Cardiac fibroblast (primary cell): ENCODE results near the gene CFTR.

Source experiments
- DNase-seq, 2 donors: peaks; one replicate each; pipeline versions ENCODE4 v3.0.0 to v3.0.0-alpha.2; 2010; ENCODE audit warnings: low read depth in 2 of 2
- H3K4me3 ChIP-seq, 2 donors: replicated peaks in 1 of 2; 1 replicate in 1 of 2; 2 replicates in 1 of 2; pipeline ENCODE4 v1.5.1; 2011; ENCODE audit warnings: low read depth in 2 of 2, low read length in 2 of 2, mild to moderate bottlenecking in 2 of 2, moderate library complexity in 1 of 2
- TF ChIP-seq, protein P1 (sequence below): IDR thresholded peaks from one replicate; pipeline ENCODE4 v1.5.1; 2011; ENCODE audit warnings: low read depth, mild to moderate bottlenecking, low read length, inconsistent platforms

CFTR gene

GRCh38 chr7:117555260-117555659 lies 75.4 kb downstream of the CFTR start:
- no peak overlapping the region for H3K4me3 ChIP-seq
- no peak for DNase-seq
- TF ChIP-seq, protein P1, sequence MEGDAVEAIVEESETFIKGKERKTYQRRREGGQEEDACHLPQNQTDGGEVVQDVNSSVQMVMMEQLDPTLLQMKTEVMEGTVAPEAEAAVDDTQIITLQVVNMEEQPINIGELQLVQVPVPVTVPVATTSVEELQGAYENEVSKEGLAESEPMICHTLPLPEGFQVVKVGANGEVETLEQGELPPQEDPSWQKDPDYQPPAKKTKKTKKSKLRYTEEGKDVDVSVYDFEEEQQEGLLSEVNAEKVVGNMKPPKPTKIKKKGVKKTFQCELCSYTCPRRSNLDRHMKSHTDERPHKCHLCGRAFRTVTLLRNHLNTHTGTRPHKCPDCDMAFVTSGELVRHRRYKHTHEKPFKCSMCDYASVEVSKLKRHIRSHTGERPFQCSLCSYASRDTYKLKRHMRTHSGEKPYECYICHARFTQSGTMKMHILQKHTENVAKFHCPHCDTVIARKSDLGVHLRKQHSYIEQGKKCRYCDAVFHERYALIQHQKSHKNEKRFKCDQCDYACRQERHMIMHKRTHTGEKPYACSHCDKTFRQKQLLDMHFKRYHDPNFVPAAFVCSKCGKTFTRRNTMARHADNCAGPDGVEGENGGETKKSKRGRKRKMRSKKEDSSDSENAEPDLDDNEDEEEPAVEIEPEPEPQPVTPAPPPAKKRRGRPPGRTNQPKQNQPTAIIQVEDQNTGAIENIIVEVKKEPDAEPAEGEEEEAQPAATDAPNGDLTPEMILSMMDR: no peak

DNA sequence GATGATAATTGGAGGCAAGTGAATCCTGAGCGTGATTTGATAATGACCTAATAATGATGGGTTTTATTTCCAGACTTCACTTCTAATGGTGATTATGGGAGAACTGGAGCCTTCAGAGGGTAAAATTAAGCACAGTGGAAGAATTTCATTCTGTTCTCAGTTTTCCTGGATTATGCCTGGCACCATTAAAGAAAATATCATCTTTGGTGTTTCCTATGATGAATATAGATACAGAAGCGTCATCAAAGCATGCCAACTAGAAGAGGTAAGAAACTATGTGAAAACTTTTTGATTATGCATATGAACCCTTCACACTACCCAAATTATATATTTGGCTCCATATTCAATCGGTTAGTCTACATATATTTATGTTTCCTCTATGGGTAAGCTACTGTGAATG lies 79.6 kb downstream of the CFTR start:
- TF ChIP-seq, protein P1: no peak
- H3K4me3 ChIP-seq: no peak overlapping the region
- DNase-seq: no peak

DNA sequence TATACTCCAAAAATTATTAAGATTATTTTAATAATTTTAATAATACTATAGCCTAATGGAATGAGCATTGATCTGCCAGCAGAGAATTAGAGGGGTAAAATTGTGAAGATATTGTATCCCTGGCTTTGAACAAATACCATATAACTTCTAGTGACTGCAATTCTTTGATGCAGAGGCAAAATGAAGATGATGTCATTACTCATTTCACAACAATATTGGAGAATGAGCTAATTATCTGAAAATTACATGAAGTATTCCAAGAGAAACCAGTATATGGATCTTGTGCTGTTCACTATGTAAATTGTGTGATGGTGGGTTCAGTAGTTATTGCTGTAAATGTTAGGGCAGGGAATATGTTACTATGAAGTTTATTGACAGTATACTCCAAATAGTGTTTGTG lies 80.2 kb downstream of the CFTR start:
- H3K4me3 ChIP-seq: no peak overlapping the region
- TF ChIP-seq, protein P1: no peak
- DNase-seq: no peak

- no peak for DNase-seq
- H3K4me3 ChIP-seq: no peak overlapping the region
- TF ChIP-seq, protein P1: no peak
Measured at GRCh38 chr7:117562759-117563158, 82.9 kb downstream of the CFTR start.

GRCh38 chr7:117564080-117564479 lies 84.3 kb downstream of the CFTR start:
- no peak overlapping the region for H3K4me3 ChIP-seq
- DNase-seq: no peak
- TF ChIP-seq, protein P1: no peak

- TF ChIP-seq, protein P1: no peak
- H3K4me3 ChIP-seq: no peak overlapping the region
- DNase-seq: no peak
Measured at GRCh38 chr7:117564627-117565026, 84.8 kb downstream of the CFTR start.

DNA sequence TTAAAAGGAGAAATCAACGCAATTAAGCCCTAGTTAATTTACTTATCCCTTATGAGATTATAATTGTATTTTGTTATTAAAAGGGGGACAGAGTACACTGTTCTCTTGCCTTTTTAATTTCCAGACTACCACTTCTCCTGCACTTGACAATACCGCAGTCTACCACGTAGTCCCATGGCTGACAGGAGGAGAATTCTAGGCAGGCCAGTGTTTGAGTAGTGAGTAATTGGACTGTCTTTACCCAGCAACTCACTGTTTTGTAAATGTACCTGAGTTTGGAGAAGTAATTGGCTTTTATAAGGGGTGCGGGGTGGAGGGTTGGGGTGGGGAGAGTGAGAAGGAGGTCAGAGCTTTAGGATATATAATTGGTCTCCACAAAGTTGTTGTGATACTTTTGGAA lies 85.4 kb downstream of the CFTR start:
- DNase-seq: no peak
- TF ChIP-seq, protein P1: no peak
- H3K4me3 ChIP-seq: no peak overlapping the region
